ENCODE data around the gene PUS7L.

The PUS7L gene

GRCh38 chr12:43795716-43796280 lies 37.2 kb upstream of the PUS7L start:
- Histone ChIP-seq H3K4me3 (ENCODE audit: low read length in 2 of 2) (no peak overlapping the region), H2AK5ac (ENCODE audit: low read depth, low read length) (no peak overlapping the region), H3K14ac (ENCODE audit: low read length) (no peak overlapping the region), H3K23ac (ENCODE audit: low read depth, low read length, poor library complexity) (no peak overlapping the region), H3K27ac (replicated peaks; ENCODE audit: low read length) (no peak overlapping the region), H3K18ac (ENCODE audit: low read length) (no peak overlapping the region), H3K9me3 (replicated peaks in 1 of 2; ENCODE audit: control insufficient read depth in 2 of 2, insufficient read depth in 1 of 2, low read depth in 1 of 2, low read length in 2 of 2) (no peaks in the 10 kb centered on the region), H3K4ac (ENCODE audit: low read length) (no peak overlapping the region), H3K9ac (ENCODE audit: low read depth, low read length, poor library complexity) (no peak overlapping the region), H2BK120ac (ENCODE audit: low read depth, low read length) (no peak overlapping the region), H2AFZ (ENCODE audit: low read length) (no peak overlapping the region), H3K79me1 (ENCODE audit: low read depth, low read length) (no peaks in the 10 kb centered on the region), H2BK15ac (ENCODE audit: low read length) (no peak overlapping the region), H3K4me1 (ENCODE audit: control insufficient read depth in 2 of 2, insufficient read depth in 1 of 2, low read depth in 1 of 2, low read length in 2 of 2) (no peaks in the 10 kb centered on the region), H4K91ac (ENCODE audit: low read depth, low read length, poor library complexity) (no peak overlapping the region), H3K27me3 (ENCODE audit: control insufficient read depth in 3 of 3, insufficient read depth in 3 of 3, low read depth in 1 of 3, low read length in 3 of 3) (no peaks in the 10 kb centered on the region), H3K4me2 (ENCODE audit: insufficient read depth, low read length, poor library complexity, severe bottlenecking) (no peak overlapping the region), H3K36me3 (replicated peaks in 1 of 2; ENCODE audit: control insufficient read depth in 2 of 2, insufficient read depth in 2 of 2, low read length in 2 of 2) (peaks cover 2 to 65% of the 10 kb centered on the region in 2 donors), H4K8ac (ENCODE audit: low read depth, low read length) (no peak overlapping the region), H2BK5ac (ENCODE audit: low read length) (no peak overlapping the region), H2BK12ac (ENCODE audit: low read length) (no peak overlapping the region)
- WGBS, 2 donors (ENCODE audit: extremely low coverage in 2 of 2, insufficient read length in 2 of 2, insufficient replicate concordance in 1 of 2), result no CpG with 5 or more reads among the region's 2 CpGs
- DNase-seq (ENCODE audit: low spot score), result no peak

GRCh38 chr12:43789941-43790340 lies 31.4 kb upstream of the PUS7L start:
- Histone ChIP-seq H3K18ac (ENCODE audit: low read length) (no peak overlapping the region), H2BK12ac (ENCODE audit: low read length) (no peak overlapping the region), H3K27ac (replicated peaks; ENCODE audit: low read length) (no peak overlapping the region), H3K4ac (ENCODE audit: low read length) (no peak overlapping the region), H2AFZ (ENCODE audit: low read length) (no peak overlapping the region), H3K23ac (ENCODE audit: low read depth, low read length, poor library complexity) (no peak overlapping the region), H2BK5ac (ENCODE audit: low read length) (no peak overlapping the region), H2BK120ac (ENCODE audit: low read depth, low read length) (no peak overlapping the region), H3K4me3 (ENCODE audit: low read length in 2 of 2) (no peak overlapping the region), H2BK15ac (ENCODE audit: low read length) (no peak overlapping the region), H4K8ac (ENCODE audit: low read depth, low read length) (no peak overlapping the region), H3K4me1 (ENCODE audit: control insufficient read depth in 2 of 2, insufficient read depth in 1 of 2, low read depth in 1 of 2, low read length in 2 of 2) (no peaks in the 10 kb centered on the region), H3K9me3 (replicated peaks in 1 of 2; ENCODE audit: control insufficient read depth in 2 of 2, insufficient read depth in 1 of 2, low read depth in 1 of 2, low read length in 2 of 2) (no peaks in the 10 kb centered on the region), H3K79me1 (ENCODE audit: low read depth, low read length) (no peaks in the 10 kb centered on the region), H3K4me2 (ENCODE audit: insufficient read depth, low read length, poor library complexity, severe bottlenecking) (no peak overlapping the region), H3K36me3 (replicated peaks in 1 of 2; ENCODE audit: control insufficient read depth in 2 of 2, insufficient read depth in 2 of 2, low read length in 2 of 2) (peaks cover 0 to 6% of the 10 kb centered on the region in 2 donors), H3K9ac (ENCODE audit: low read depth, low read length, poor library complexity) (no peak overlapping the region), H3K27me3 (ENCODE audit: control insufficient read depth in 3 of 3, insufficient read depth in 3 of 3, low read depth in 1 of 3, low read length in 3 of 3) (no peaks in the 10 kb centered on the region), H2AK5ac (ENCODE audit: low read depth, low read length) (no peak overlapping the region), H3K14ac (ENCODE audit: low read length) (no peak overlapping the region), H4K91ac (ENCODE audit: low read depth, low read length, poor library complexity) (no peak overlapping the region)
- DNase-seq (ENCODE audit: low spot score), result no peak

DNA sequence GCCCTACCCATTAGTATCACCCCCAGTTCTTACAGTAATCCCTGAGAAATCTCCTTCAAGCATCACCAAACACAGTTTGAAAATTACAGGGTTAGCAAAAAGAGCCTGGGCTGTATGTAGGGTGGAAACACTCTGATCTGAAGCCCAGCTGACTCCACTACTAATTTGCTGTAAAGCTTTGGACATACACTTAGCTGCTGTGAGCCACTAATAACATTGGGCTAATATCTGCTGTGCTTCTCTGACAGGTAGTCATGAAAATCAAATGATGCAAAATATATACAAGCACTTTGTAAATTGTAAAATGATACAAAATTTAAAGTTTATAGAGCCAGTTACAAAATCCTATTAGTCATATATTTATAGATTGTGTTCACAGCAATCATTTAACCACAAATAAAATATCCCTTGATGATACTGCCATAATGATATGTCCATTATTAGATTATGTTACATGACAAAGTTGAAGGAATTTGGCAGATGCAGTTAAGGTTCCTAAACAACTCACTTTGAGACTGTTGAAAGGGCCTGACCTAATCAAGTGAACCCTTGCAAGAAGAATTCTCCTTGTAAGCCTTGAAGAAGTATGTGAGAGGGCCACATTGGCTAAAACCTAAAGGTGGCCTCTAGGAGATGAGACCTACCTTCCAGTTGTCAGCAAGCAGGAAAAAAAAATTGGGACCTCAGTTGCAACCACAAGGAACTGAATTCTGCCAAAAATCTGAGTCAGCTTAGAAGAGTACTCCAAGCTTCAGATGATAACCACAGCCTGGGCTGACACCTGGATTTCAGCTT lies 28.5 kb upstream of the PUS7L start:
- H3K27me3 ChIP-seq (ENCODE audit: control insufficient read depth in 3 of 3, insufficient read depth in 3 of 3, low read depth in 1 of 3, low read length in 3 of 3), result no peaks in the 10 kb centered on the region
- no peak overlapping the region for H4K91ac ChIP-seq (ENCODE audit: low read depth, low read length, poor library complexity)
- no peak overlapping the region for H2BK5ac ChIP-seq (ENCODE audit: low read length)
- H3K14ac ChIP-seq (ENCODE audit: low read length), result no peak overlapping the region
- H2AFZ ChIP-seq (ENCODE audit: low read length), result no peak overlapping the region
- H3K27ac ChIP-seq (replicated peaks; ENCODE audit: low read length), result no peak overlapping the region
- H3K9me3 ChIP-seq (replicated peaks in 1 of 2; ENCODE audit: control insufficient read depth in 2 of 2, insufficient read depth in 1 of 2, low read depth in 1 of 2, low read length in 2 of 2), result no peaks in the 10 kb centered on the region
- no peaks in the 10 kb centered on the region for H3K79me1 ChIP-seq (ENCODE audit: low read depth, low read length)
- H3K18ac ChIP-seq (ENCODE audit: low read length), result no peak overlapping the region
- no peak overlapping the region for H2AK5ac ChIP-seq (ENCODE audit: low read depth, low read length)
- no peak overlapping the region for H4K8ac ChIP-seq (ENCODE audit: low read depth, low read length)
- no peaks in the 10 kb centered on the region for H3K4me1 ChIP-seq (ENCODE audit: control insufficient read depth in 2 of 2, insufficient read depth in 1 of 2, low read depth in 1 of 2, low read length in 2 of 2)
- no peak overlapping the region for H2BK12ac ChIP-seq (ENCODE audit: low read length)
- H3K4me3 ChIP-seq (ENCODE audit: low read length in 2 of 2), result no peak overlapping the region
- no peak overlapping the region for H2BK15ac ChIP-seq (ENCODE audit: low read length)
- H3K9ac ChIP-seq (ENCODE audit: low read depth, low read length, poor library complexity), result no peak overlapping the region
- no peak for DNase-seq (ENCODE audit: low spot score)
- no peak overlapping the region for H3K4me2 ChIP-seq (ENCODE audit: insufficient read depth, low read length, poor library complexity, severe bottlenecking)
- no peak overlapping the region for H3K4ac ChIP-seq (ENCODE audit: low read length)
- no peaks in the 10 kb centered on the region for H3K36me3 ChIP-seq (replicated peaks in 1 of 2; ENCODE audit: control insufficient read depth in 2 of 2, insufficient read depth in 2 of 2, low read length in 2 of 2)
- no peak overlapping the region for H3K23ac ChIP-seq (ENCODE audit: low read depth, low read length, poor library complexity)
- no peak overlapping the region for H2BK120ac ChIP-seq (ENCODE audit: low read depth, low read length)

DNA sequence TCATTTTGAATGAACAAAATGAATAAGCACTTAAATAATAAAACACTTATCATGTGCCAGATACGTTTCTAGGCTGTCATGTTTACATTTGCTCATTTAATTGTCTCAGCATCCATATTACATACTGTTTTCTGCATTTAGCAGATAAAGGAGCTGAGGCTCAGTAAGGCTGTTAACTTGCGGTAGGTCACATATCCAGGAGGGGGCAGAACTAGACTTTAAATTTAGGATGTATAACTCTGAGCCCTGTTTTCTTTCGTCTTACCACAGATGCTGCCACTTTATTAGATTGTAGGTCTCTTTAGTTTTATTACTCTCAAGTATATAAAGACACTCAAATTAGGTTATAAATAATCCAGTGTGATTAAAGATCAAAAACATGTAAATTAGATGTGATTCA lies 17.9 kb upstream of the PUS7L start:
- no peaks in the 10 kb centered on the region for H3K36me3 ChIP-seq (replicated peaks in 1 of 2; ENCODE audit: control insufficient read depth in 2 of 2, insufficient read depth in 2 of 2, low read length in 2 of 2)
- no CpG with 5 or more reads among the region's 3 CpGs for WGBS, 2 donors (ENCODE audit: extremely low coverage in 2 of 2, insufficient read length in 2 of 2, insufficient replicate concordance in 1 of 2)

More for the DNA sequence above, 17.9 kb upstream of the PUS7L start:
- H3K14ac ChIP-seq (ENCODE audit: low read length), result no peak overlapping the region
- no peaks in the 10 kb centered on the region for H3K4me1 ChIP-seq (ENCODE audit: control insufficient read depth in 2 of 2, insufficient read depth in 1 of 2, low read depth in 1 of 2, low read length in 2 of 2)
- H3K27me3 ChIP-seq (ENCODE audit: control insufficient read depth in 3 of 3, insufficient read depth in 3 of 3, low read depth in 1 of 3, low read length in 3 of 3), result no peaks in the 10 kb centered on the region
- no peak overlapping the region for H2BK12ac ChIP-seq (ENCODE audit: low read length)
- no peak overlapping the region for H3K4ac ChIP-seq (ENCODE audit: low read length)
- H3K9ac ChIP-seq (ENCODE audit: low read depth, low read length, poor library complexity), result no peak overlapping the region
- H2AK5ac ChIP-seq (ENCODE audit: low read depth, low read length), result no peak overlapping the region
- no peak overlapping the region for H2BK120ac ChIP-seq (ENCODE audit: low read depth, low read length)
- DNase-seq (ENCODE audit: low spot score), result no peak
- no peak overlapping the region for H4K91ac ChIP-seq (ENCODE audit: low read depth, low read length, poor library complexity)
- H2BK15ac ChIP-seq (ENCODE audit: low read length), result no peak overlapping the region
- no peak overlapping the region for H4K8ac ChIP-seq (ENCODE audit: low read depth, low read length)
- H3K4me3 ChIP-seq (ENCODE audit: low read length in 2 of 2), result no peak overlapping the region
- H3K9me3 ChIP-seq (replicated peaks in 1 of 2; ENCODE audit: control insufficient read depth in 2 of 2, insufficient read depth in 1 of 2, low read depth in 1 of 2, low read length in 2 of 2), result no peaks in the 10 kb centered on the region
- no peak overlapping the region for H2BK5ac ChIP-seq (ENCODE audit: low read length)
- no peaks in the 10 kb centered on the region for H3K79me1 ChIP-seq (ENCODE audit: low read depth, low read length)
- H3K23ac ChIP-seq (ENCODE audit: low read depth, low read length, poor library complexity), result no peak overlapping the region
- no peak overlapping the region for H3K18ac ChIP-seq (ENCODE audit: low read length)
- no peak overlapping the region for H2AFZ ChIP-seq (ENCODE audit: low read length)
- no peak overlapping the region for H3K4me2 ChIP-seq (ENCODE audit: insufficient read depth, low read length, poor library complexity, severe bottlenecking)
- H3K27ac ChIP-seq (replicated peaks; ENCODE audit: low read length), result no peak overlapping the region
